Activated CD4-positive, alpha-beta T cell treated with anti-CD3 and anti-CD28 coated beads, Interleukin-2, amount 10 ng/mL, durations not matched to agents 7 days and 5 days (primary cell): ENCODE data around the gene STX4. TPM values are rescaled to one million over a fixed set of nuclear protein-coding genes. Genes with fewer than 3 reads are reported as not detected.

Experiments
- CTCF ChIA-PET: fragments of 350-600 bp; sonication (Branson Sonifier 250); formaldehyde crosslinking; loops from one replicate; lab custom pipeline; 2021; ENCODE audit warnings: antibody characterized with exemption; lab: Charles Lee
- POLR2A ChIA-PET: fragments of 350-600 bp; sonication (Branson Sonifier 250); formaldehyde crosslinking; loops from one replicate; lab custom pipeline; 2021; ENCODE audit warnings: antibody characterized with exemption; lab: Charles Lee
- DNase-seq: peaks from one replicate; pipeline ENCODE4 v3.0.0-alpha.2; 2020
- H3K27ac Mint-ChIP-seq: one replicate; pipeline ENCODE4 v1.8.0; 2021; ENCODE audit warnings: mild to moderate bottlenecking, moderate library complexity, mixed read lengths
- H3K27me3 Mint-ChIP-seq: one replicate; pipeline ENCODE4 v1.8.0; 2021; ENCODE audit warnings: mixed read lengths
- H3K36me3 Mint-ChIP-seq: one replicate; pipeline ENCODE4 v1.8.0; 2021; ENCODE audit warnings: low read depth, mixed read lengths
- H3K4me1 Mint-ChIP-seq: one replicate; pipeline ENCODE4 v1.8.0; 2021; ENCODE audit warnings: mixed read lengths
- H3K4me3 Mint-ChIP-seq: one replicate; pipeline ENCODE4 v1.8.0; 2021; ENCODE audit warnings: mild to moderate bottlenecking, moderate library complexity, mixed read lengths
- H3K9me3 Mint-ChIP-seq: one replicate; pipeline ENCODE4 v1.8.0; 2021; ENCODE audit warnings: mixed read lengths
- total RNA-seq, 2 experiments: library from RNA; stranded (reverse); gene quantifications; one replicate each; pipeline ENCODE4 v1.2.3, GENCODE V29; 2021

Gene STX4
- total RNA-seq, 2 experiments from 2014 or later = 48.0 to 56.7 TPM

- Mint-ChIP-seq H3K4me3 (peak overlapping the region; percentile 88), H3K4me1 (peaks cover 23% of the 10 kb centered on the region), H3K36me3 (peaks cover 13% of the 10 kb centered on the region), H3K27me3 (no peaks in the 10 kb centered on the region), H3K27ac (peak overlapping the region; percentile 96), H3K9me3 (no peaks in the 10 kb centered on the region)
- peak; percentile 92 for DNase-seq
- CTCF ChIA-PET = interaction anchor here (1.1 kb wide), 1 partner anchor 16 kb away, joined by 3 read pairs; no protein-coding TSS in a partner anchor
- POLR2A ChIA-PET = interaction anchor here (0.8 to 1.0 kb wide), 2 partner anchors 39 to 40 kb away, joined by 3 read pairs; partner anchors contain the start of gene ZNF668
These were observed 543 bp downstream of the STX4 start for GRCh38 chr16:31033709-31034492.

DNA sequence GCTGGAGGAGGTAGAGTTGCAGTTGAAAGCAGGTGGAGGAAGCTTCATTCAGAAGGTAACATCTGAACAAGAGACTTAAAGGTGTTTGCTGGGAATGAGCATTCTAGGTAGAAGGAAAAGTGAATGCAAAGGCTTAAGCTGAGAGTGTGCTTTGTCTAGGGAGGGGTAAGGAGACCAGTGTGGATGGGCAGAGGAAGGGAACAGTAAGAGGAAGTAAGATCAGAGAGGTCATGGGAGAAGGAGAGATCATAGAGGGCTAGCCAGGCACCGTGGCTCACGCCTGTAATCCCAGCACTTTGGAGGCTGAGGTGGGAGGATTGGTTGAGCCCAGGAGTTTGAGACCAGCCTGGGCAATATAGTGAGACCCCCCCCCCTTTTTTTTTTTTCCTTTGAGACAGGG is 3.3 kb downstream of the STX4 start:
- CTCF ChIA-PET = interaction anchor here (0.7 to 1.6 kb wide), 2 partner anchors 14 to 37 kb away, joined by 3 to 5 read pairs; no protein-coding TSS in a partner anchor
- Mint-ChIP-seq H3K27me3 (no peaks in the 10 kb centered on the region), H3K4me3 (no peak overlapping the region), H3K36me3 (peaks cover 17% of the 10 kb centered on the region), H3K9me3 (no peaks in the 10 kb centered on the region), H3K27ac (peak overlapping the region; percentile 6), H3K4me1 (peaks cover 21% of the 10 kb centered on the region)
- DNase-seq = no peak
- POLR2A ChIA-PET = interaction anchor here (0.8 kb wide), 1 partner anchor 27 kb away, joined by 3 read pairs; no protein-coding TSS in a partner anchor

DNA sequence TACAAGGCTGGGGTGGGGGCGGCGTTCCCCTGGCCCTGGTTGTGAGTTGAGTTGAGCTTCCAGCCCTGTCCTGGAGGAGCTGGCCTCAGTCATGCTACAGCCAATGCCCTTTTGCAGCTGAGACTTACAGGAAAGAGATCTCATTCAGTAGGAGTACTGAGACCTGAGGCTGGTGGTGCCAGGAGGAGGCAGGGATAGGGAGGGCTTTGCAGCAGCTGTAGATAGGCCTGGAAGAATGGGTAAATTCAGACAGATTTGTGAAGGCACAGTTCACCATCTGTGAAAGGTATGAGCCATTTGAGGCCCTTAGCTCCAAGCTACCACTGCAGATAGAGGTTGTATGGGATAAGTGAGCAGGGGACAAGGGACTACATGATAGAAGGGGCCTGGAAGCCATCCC is 5.6 kb downstream of the STX4 start:
- ChIA-PET CTCF (interaction anchor here (0.7 to 1.3 kb wide), 2 partner anchors 14 to 66 kb away, joined by 3 read pairs; no protein-coding TSS in a partner anchor), POLR2A (no interaction called here)
- peaks cover 21% of the 10 kb centered on the region for H3K36me3 Mint-ChIP-seq
- H3K4me1 Mint-ChIP-seq = peaks cover 9% of the 10 kb centered on the region
- no peak for DNase-seq
- H3K27me3 Mint-ChIP-seq = no peaks in the 10 kb centered on the region
- no peaks in the 10 kb centered on the region for H3K9me3 Mint-ChIP-seq
- H3K4me3 Mint-ChIP-seq = no peak overlapping the region
- no peak overlapping the region for H3K27ac Mint-ChIP-seq

GRCh38 chr16:31042866-31043265 is 9.5 kb downstream of the STX4 start:
- Mint-ChIP-seq H3K27ac (no peak overlapping the region), H3K27me3 (no peaks in the 10 kb centered on the region), H3K4me3 (no peak overlapping the region), H3K9me3 (no peaks in the 10 kb centered on the region), H3K36me3 (peaks cover 10% of the 10 kb centered on the region), H3K4me1 (no peaks in the 10 kb centered on the region)
- no peak for DNase-seq
- ChIA-PET CTCF (interaction anchor here (1.6 kb wide), 1 partner anchor 17 kb away, joined by 6 read pairs; no protein-coding TSS in a partner anchor), POLR2A (no interaction called here)

GRCh38 chr16:31043352-31043751 is 10.0 kb downstream of the STX4 start:
- POLR2A ChIA-PET = no interaction called here
- Mint-ChIP-seq H3K4me3 (no peak overlapping the region), H3K4me1 (no peaks in the 10 kb centered on the region), H3K36me3 (peaks cover 10% of the 10 kb centered on the region), H3K27me3 (no peaks in the 10 kb centered on the region), H3K27ac (no peak overlapping the region), H3K9me3 (no peaks in the 10 kb centered on the region)
- no peak for DNase-seq
- CTCF ChIA-PET = interaction anchor here (1.6 kb wide), 1 partner anchor 17 kb away, joined by 6 read pairs; no protein-coding TSS in a partner anchor

DNA sequence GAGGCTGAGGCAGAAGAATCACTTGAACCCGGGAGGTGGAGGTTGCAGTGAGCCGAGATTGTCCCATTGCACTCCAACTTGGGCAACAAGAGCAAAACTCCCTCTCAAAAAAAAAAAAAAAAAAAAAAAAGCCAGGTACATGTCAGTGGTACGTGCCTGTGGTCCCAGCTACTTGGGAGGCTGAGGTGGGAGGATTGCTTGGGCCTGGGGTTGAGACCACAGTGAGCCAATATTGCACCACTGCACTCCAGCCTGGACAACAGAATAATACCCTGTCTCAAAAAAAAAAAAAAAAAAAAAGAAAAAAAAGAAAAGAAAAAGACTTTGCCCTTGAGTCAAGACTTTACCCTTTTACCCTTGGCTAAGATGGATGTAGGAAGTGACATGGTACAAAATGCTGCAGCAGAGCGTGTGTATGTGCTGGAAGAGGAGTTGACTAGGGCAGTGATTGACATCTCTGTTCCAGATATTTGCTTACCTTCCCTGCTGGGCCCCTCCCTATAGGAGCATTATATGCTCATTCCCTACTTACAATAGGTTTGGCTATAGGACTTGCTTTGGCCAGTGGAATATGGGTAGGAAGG is 10.6 kb downstream of the STX4 start:
- H3K36me3 Mint-ChIP-seq = peaks cover 10% of the 10 kb centered on the region
- H3K27me3 Mint-ChIP-seq = no peaks in the 10 kb centered on the region
- no peak overlapping the region for H3K27ac Mint-ChIP-seq
- DNase-seq = no peak
- H3K4me1 Mint-ChIP-seq = no peaks in the 10 kb centered on the region
- ChIA-PET POLR2A (no interaction called here), CTCF (interaction anchor here (0.7 to 1.6 kb wide), 3 partner anchors 9 to 123 kb away, joined by 3 to 6 read pairs (median 4); no protein-coding TSS in a partner anchor)
- H3K4me3 Mint-ChIP-seq = no peak overlapping the region
- no peaks in the 10 kb centered on the region for H3K9me3 Mint-ChIP-seq

DNA sequence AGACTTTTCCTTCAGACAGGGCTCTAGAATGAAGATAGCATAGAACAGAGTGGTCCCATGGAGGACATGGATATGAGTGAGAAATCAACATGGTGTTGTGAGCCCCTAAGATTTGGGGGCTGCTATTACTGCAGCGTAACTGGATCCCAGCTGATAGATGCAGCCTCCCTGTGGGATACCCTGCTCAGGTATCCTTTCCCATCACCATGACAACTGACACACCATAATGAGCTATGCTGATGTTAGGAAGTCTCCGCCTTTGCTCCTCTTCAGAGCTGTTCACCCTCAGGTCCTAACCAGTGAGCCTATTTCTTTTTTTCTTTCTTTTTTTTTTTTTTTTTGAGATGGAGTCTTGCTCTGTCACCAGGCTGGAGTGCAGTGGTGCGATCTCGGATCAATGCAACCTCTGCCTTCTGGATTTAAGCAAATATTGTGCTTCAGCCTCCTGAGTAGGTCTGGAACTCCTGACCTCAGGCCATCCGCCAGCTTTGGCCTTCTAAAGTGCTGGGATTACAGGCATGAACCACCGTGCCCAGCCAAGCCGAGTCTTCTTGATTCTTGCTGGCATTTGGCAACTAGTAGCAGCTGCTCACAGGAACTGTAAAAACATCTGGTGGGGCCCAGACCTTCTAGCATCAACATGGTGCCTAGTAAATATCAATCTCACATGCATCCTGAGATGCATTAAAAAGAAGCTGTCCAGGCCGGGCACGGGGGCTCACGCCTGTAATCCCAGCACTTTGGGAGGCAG is 17.1 kb downstream of the STX4 start:
- no peaks in the 10 kb centered on the region for H3K36me3 Mint-ChIP-seq
- peaks cover 3% of the 10 kb centered on the region for H3K27me3 Mint-ChIP-seq
- no peak overlapping the region for H3K4me3 Mint-ChIP-seq
- H3K4me1 Mint-ChIP-seq = peaks cover 5% of the 10 kb centered on the region
- ChIA-PET POLR2A (interaction anchor here (0.6 to 0.7 kb wide), 2 partner anchors 8 to 315 kb away, joined by 3 to 6 read pairs; no protein-coding TSS in a partner anchor), CTCF (interaction anchor here (1.0 to 2.1 kb wide), 6 partner anchors 8 to 74 kb away, joined by 3 to 5 read pairs (median 3); partner anchors contain the start of genes STX4, ZNF646 and ZNF668)
- no peaks in the 10 kb centered on the region for H3K9me3 Mint-ChIP-seq
- H3K27ac Mint-ChIP-seq = no peak overlapping the region
- DNase-seq = no peak

DNA sequence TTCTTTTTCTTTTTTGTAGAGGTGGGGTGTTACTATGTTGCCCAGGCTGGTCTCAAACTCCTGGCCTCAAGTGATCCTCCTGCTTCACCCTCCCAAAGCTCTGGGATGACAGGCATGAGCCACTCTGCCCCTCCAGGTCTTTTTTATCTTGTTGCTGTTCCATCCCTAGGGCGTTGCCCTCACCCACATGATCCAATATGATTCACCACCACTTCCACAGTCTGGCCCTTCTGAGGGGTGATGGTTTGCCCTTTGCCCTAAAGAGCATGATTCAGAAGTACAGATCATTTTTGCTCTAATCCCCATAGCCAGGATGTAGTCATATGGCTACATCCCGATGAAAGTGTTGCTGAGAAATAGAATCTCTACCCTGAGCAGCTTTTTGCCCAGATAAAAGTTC is 18.8 kb downstream of the STX4 start:
- Mint-ChIP-seq H3K27ac (no peak overlapping the region), H3K27me3 (peaks cover 3% of the 10 kb centered on the region), H3K9me3 (no peaks in the 10 kb centered on the region), H3K36me3 (no peaks in the 10 kb centered on the region), H3K4me1 (peaks cover 5% of the 10 kb centered on the region), H3K4me3 (no peak overlapping the region)
- ChIA-PET CTCF (interaction anchor here (0.7 to 1.1 kb wide), 2 partner anchors 13 to 192 kb away, joined by 3 read pairs; no protein-coding TSS in a partner anchor), POLR2A (no interaction called here)
- DNase-seq = no peak

GRCh38 chr16:31055613-31056012 is 22.3 kb downstream of the STX4 start:
- Mint-ChIP-seq H3K27me3 (peaks cover 3% of the 10 kb centered on the region), H3K36me3 (peaks cover 5% of the 10 kb centered on the region), H3K4me1 (peaks cover 5% of the 10 kb centered on the region), H3K27ac (peak overlapping the region; percentile 46), H3K4me3 (no peak overlapping the region), H3K9me3 (no peaks in the 10 kb centered on the region)
- POLR2A ChIA-PET = interaction anchor here (0.9 kb wide), 1 partner anchor 18 kb away, joined by 3 read pairs; the partner anchor contains the start of gene ZNF668
- DNase-seq = no peak
- CTCF ChIA-PET = interaction anchor here (0.6 to 1.2 kb wide), 3 partner anchors 15 to 45 kb away, joined by 3 to 5 read pairs (median 4); no protein-coding TSS in a partner anchor

- no peak for DNase-seq
- Mint-ChIP-seq H3K27me3 (no peaks in the 10 kb centered on the region), H3K4me3 (no peak overlapping the region), H3K27ac (no peak overlapping the region), H3K9me3 (no peaks in the 10 kb centered on the region), H3K36me3 (peaks cover 33% of the 10 kb centered on the region), H3K4me1 (peaks cover 36% of the 10 kb centered on the region)
- CTCF ChIA-PET = interaction anchor here (0.7 to 2.3 kb wide), 4 partner anchors 8 to 81 kb away, joined by 3 to 6 read pairs (median 4); partner anchors contain the start of genes ZNF646 and ZNF668
- POLR2A ChIA-PET = no interaction called here
These were observed 27.9 kb downstream of the STX4 start for GRCh38 chr16:31061126-31061812.

DNA sequence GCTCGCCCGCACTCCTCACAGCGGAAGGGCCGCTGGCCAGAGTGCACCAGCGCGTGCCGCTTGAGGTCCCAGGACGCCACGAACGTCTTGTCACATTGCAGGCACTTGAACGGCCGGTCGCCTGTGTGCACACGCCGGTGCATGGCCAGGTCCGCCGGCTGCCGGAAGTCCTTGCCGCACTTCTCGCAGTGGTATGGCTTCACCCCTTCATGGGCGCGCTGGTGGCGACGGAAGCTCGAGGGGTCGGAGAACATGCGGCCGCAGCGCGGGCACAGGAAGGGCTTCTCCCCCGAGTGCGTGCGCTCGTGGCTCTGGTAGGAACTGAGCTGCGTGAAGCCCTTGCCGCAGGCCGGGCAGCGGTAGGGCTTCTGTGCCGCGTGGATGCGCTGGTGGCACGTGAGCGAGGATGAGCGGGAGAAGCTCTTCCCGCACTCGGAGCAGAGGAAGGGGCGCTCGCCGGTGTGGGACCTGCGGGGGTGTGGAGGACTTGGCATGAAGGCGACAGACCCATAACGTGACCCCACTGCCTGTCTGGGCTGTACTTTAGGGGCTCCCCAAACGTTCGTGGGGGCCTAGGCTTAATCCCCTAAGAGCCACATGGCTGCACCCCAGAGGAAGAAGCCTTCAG is 28.6 kb downstream of the STX4 start:
- H3K4me3 Mint-ChIP-seq = no peak overlapping the region
- peaks cover 41% of the 10 kb centered on the region for H3K4me1 Mint-ChIP-seq
- no peaks in the 10 kb centered on the region for H3K9me3 Mint-ChIP-seq
- no peak overlapping the region for H3K27ac Mint-ChIP-seq
- CTCF ChIA-PET = interaction anchor here (1.0 kb wide), 1 partner anchor 80 kb away, joined by 3 read pairs; no protein-coding TSS in a partner anchor
- POLR2A ChIA-PET = interaction anchor here (0.6 kb wide), 1 partner anchor 167 kb away, joined by 3 read pairs; no protein-coding TSS in a partner anchor
- no peaks in the 10 kb centered on the region for H3K27me3 Mint-ChIP-seq
- DNase-seq = no peak
- H3K36me3 Mint-ChIP-seq = peaks cover 38% of the 10 kb centered on the region
